ENCODE data around the gene KLC1.
"Not testable (repeated sequence)": the region's sequence is repeated elsewhere in the genome, so short reads cannot be mapped to it uniquely, and the experiment has no call there.

The KLC1 gene

GRCh38 chr14:103625356-103626095 lies 3.5 kb upstream of the KLC1 start:
- DNase-seq (ENCODE audit: low read depth in 2 of 3, low spot score in 1 of 3) = no peak

DNA sequence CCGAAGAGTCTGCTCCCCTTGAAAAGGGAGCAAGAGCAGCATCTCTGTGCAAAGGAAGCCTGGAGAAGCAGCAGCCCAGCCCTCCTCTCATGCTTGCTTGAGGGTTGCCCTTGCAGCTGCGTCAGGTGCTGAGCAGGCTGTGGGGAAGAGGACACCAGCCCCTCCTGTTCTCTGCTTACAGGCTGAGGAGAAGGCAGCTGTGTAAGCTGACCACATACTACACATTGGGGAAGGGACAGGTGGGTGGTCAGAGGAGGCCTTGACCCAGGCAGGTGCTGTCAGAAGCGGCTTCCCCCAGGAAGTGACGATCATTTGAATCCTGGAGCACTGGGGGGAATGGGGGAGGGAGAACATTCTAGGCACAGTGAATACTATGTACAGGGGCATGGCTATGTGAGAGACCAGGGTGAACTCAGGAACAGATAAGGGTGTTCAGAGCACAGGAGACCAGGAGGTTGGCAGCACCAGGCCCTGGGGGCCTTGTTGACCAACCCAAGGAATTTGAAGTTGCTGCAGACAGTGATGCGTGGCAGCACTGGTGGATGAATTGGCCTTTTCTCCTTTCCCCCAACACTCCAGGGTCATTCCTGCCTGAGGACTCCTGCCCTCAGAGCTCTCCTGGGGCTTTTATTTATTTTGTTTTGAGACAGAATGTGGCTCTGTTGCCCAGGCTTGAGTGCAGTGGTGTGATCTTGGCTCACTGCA lies 2.7 kb upstream of the KLC1 start:
- no peak for DNase-seq (ENCODE audit: low read depth in 2 of 3, low spot score in 1 of 3)

DNA sequence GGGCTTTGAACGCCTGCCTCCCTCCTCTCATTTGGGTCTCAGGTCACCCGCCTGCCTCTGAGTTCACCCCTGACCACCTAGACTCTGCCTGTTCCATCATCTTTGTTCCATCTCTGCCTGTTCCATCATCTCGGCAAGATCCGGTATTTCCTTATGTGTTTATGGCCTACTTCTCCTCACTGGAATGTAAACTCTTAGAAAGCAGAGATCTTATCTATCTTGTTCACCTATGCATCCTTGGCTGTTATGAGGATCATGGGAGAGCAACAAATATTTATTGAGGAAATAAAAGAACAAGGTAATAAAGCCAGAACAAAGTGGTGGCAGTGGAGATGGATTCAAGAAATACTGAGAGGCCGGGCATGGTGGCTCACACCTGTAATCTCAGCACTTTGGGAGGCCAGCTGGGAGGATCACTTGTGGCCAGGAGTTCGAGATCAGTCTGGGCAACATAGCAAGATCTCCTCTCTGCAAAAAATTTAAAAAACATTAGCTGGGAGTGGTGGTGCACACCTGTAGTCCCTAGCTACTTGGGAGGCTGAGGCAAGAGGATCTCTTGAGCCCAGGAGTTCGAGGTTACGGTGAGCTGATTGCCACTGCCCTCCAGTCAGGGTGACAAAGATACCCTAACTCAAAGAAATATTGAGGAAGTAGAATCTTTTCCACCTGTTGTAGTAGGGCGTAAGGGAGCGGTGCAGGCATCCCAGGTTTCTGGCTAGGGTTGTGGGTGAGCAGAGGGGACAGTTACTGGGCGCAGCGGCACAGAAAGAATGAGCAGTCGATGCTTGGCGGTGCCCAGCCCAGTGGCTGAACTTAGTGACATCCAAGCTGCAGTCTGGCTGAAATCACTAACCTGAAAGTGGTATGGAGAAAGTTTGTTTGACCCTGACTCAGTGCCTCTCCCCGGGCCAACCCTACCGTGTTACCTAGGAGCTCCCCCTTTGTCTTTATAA lies 1.7 kb upstream of the KLC1 start:
- no peak for DNase-seq (ENCODE audit: low read depth in 2 of 3, low spot score in 1 of 3)

DNA sequence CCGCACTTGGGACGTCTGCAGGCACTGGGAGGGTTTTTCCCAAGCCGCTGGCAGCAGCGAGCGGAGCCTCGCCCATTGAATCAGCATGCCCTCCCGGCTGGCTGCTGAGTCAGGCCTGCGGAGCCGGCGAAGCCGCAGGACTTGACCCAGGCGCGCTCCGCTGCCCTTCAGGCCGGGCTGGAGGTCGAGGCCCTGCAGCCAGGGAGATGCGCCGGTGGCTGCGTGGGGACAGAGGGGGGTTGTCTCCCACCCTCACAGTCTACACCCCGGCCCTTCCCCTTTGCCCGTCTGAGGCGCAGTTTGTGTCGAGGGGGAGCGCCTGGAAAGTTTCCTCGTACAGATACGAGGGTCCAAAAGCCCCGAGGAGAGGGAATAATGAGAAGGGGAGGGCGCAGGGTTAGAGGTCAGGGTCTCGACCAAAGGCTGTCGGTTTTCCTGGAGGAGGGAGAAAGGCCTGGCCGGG lies 759 bp upstream of the KLC1 start:
- no peak for DNase-seq (ENCODE audit: low read depth in 2 of 3, low spot score in 1 of 3)

DNA sequence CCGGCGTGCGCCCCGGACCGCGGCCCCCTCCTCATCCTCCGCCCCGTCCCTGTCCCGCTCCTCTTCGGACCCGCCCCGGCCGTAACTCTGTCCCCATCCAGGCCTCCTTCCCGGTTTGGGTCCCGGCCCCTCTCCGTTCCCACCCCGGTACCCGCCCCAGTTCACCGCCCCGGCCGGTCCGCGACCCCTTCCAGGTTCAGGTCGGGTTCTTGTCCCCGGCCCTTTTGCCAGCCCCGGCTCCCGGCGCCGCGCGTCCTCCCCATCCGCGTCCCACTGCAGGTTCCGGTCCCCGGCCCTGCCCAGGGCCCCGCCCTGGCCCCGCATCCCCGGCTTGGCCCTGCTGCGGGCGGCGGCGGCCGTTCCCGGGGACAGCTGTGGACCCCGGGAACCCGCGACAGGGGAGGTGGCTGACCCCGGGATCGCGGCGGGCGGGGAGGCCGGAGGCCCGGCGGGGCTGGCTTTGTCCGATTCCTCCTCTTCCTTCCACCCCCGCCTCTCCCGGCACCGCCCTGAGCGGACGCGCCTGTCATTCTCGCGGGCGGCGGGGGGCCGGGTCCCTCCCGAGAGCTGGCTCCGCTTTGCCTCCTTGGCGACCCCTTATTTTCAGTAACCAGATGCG lies 601 bp downstream of the KLC1 start:
- no peak for DNase-seq (ENCODE audit: low read depth in 2 of 3, low spot score in 1 of 3)

- no peak for DNase-seq (ENCODE audit: low read depth in 2 of 3, low spot score in 1 of 3)
These were observed 1.5 kb downstream of the KLC1 start for GRCh38 chr14:103630364-103631108.

- no peak for DNase-seq (ENCODE audit: low read depth in 2 of 3, low spot score in 1 of 3)
These were observed 4.4 kb downstream of the KLC1 start for GRCh38 chr14:103633391-103633790.

GRCh38 chr14:103634156-103634555 lies 5.1 kb downstream of the KLC1 start:
- no peak for DNase-seq (ENCODE audit: low read depth in 2 of 3, low spot score in 1 of 3)

DNA sequence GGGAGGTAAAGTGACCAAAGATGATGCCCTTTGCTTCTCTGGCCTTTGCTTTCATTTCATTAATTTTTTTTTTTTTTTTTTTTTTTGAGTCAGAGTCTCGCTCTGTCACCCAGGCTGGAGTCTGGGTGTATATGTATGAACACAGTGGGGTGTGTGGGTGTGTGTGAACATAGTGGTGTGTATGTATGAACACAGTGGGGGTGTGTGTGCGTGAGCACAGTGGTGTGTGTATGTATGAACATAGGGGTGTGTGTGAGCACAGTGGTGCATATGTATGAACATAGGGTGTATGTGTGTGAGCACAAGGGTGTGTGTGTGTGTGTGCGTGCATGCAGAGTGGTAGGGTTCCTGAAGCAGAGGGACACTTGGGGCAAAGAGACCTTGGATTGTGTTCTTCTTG lies 9.6 kb downstream of the KLC1 start:
- no peak for DNase-seq (ENCODE audit: low read depth in 2 of 3, low spot score in 1 of 3)

- no peak for DNase-seq (ENCODE audit: low read depth in 2 of 3, low spot score in 1 of 3)
These were observed 12.2 kb downstream of the KLC1 start for GRCh38 chr14:103641161-103641560.

GRCh38 chr14:103646189-103646588 lies 17.2 kb downstream of the KLC1 start:
- DNase-seq (ENCODE audit: low read depth in 2 of 3, low spot score in 1 of 3) = no peak

GRCh38 chr14:103649001-103649400 lies 20.0 kb downstream of the KLC1 start:
- DNase-seq (ENCODE audit: low read depth in 2 of 3, low spot score in 1 of 3) = no peak

GRCh38 chr14:103650213-103650612 lies 21.2 kb downstream of the KLC1 start:
- no peak for DNase-seq (ENCODE audit: low read depth in 2 of 3, low spot score in 1 of 3)

- DNase-seq (ENCODE audit: low read depth in 2 of 3, low spot score in 1 of 3) = no peak
These were observed 22.6 kb downstream of the KLC1 start for GRCh38 chr14:103651585-103651984.

DNA sequence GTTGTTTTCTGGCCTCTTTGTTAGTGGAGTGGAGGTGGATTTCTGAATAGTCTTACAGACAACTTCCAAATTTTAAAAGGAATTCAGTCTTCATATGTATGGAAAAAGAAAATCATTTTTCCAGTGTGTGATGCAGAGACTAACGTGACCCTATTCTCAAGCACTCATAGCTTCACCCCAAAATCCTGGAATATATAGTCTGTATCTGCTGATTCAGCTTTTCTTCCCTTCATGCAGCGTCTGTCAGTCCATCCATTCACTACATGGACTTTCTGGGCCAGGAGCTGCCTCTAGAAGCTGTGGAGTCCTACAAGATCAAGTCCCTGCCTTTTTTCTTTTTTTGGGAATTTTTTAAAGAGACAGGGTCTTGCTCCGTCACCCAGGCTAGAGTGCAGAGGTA lies 23.8 kb downstream of the KLC1 start:
- DNase-seq (ENCODE audit: low read depth in 2 of 3, low spot score in 1 of 3) = no peak

DNA sequence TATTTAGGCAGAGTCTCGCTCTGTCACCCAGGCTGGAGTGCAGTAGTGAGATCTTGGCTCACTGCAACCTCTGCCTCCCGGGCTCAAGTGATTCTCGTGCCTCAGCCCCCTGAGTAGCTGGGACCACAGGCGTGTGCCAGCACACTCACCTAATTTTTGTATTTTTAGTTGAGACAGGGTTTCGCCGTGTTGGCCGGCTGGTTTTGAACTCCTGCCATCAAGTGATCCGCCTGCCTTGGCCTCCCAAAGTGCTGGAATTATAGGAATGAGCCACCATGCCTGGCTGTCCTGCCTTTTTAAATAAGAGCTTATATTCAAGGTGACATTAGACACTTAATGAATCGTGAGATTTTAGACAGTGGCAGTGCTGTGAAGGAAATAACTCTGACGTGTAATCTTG lies 24.3 kb downstream of the KLC1 start:
- DNase-seq (ENCODE audit: low read depth in 2 of 3, low spot score in 1 of 3) = not testable (repeated sequence)

GRCh38 chr14:103653805-103654204 lies 24.8 kb downstream of the KLC1 start:
- DNase-seq (ENCODE audit: low read depth in 2 of 3, low spot score in 1 of 3) = no peak

DNA sequence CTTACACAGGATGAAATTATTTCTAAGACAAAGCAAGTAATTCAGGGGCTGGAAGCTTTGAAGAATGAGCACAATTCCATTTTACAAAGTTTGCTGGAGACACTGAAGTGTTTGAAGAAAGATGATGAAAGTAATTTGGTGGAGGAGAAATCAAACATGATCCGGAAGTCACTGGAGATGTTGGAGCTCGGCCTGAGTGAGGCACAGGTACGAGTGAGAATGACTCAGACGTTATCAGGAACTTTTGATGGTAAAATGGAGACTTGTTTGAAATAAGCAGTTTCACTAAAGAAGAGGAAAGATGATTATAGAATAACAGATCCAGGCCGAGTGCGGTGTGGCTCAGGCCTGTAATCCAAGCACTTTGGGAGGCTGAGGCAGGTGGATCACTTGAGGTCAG lies 25.6 kb downstream of the KLC1 start:
- DNase-seq (ENCODE audit: low read depth in 2 of 3, low spot score in 1 of 3) = no peak

DNA sequence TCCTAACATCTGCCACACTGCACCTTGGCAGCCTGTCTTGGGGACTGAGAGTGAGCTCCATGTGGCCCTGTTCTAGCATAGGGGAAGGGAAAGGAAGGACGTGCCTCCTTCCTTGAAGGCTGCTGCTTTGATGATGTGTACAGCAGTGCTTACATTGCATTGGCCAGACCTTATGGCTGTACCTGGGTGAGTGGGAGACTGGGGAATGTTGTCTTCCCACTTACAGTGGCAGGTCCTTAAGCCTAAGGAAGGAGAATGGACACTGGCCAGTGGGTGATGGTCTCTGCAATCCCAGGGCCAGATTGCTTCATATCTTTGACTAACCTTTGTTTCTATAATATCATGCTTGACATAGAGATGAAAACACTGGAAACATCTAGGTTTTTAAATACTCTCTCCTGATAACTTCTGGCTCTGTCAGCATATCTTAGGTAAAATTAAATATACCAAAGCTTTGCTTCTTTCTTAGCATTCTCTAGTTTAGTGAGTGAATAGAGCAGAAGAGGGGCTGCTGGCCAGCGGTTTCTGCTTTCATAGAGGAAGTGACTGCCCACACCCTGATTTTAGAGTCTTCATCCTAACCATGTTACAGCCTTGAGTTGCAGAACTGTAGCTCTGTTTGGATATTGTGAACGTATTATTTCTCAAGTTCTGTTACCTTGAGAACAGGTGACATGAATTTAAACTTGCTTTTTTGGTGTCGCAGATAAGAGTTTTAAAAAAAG lies 27.2 kb downstream of the KLC1 start:
- DNase-seq (ENCODE audit: low read depth in 2 of 3, low spot score in 1 of 3) = no peak

GRCh38 chr14:103656756-103657133 lies 27.7 kb downstream of the KLC1 start:
- no peak for DNase-seq (ENCODE audit: low read depth in 2 of 3, low spot score in 1 of 3)
